C4-2B (cell line): Measurements from ENCODE around the gene RACK1.

ENCODE experiments used
- ZFX ChIP-seq: fragments of 450-650 bp; IDR thresholded peaks from 2 replicates; pipeline ENCODE4 v1.6.1; 2017
- TF ChIP-seq, protein P1 (sequence below): fragments of 450-650 bp; conservative IDR thresholded peaks from 2 replicates; pipeline ENCODE4 v1.5.1; 2017; ENCODE audit warnings: mild to moderate bottlenecking

DNA sequence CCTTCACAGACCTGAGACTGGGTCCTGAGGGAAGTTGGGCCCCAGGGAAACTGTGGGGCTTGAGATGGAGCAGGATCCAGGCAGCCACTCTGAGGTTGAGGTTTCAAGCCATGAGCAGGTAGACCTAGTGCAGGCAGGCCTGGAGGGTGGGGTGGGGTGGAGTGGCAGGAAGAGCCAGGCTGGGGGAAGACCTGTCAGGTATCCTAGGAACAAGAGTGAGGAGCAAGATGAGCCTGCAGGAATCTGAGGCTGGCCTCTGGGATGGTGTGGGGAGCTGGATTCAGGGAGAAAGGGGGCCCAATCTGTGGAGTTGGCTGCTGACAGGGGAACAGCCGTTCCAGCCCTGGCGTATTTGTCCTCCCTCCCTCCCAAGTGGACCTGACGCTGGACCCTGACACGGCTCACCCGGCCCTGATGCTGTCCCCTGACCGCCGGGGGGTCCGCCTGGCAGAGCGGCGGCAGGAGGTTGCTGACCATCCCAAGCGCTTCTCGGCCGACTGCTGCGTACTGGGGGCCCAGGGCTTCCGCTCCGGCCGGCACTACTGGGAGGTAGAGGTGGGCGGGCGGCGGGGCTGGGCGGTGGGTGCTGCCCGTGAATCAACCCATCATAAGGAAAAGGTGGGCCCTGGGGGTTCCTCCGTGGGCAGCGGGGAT is 9.8 kb downstream of the RACK1 start:
- TF ChIP-seq, protein P1, sequence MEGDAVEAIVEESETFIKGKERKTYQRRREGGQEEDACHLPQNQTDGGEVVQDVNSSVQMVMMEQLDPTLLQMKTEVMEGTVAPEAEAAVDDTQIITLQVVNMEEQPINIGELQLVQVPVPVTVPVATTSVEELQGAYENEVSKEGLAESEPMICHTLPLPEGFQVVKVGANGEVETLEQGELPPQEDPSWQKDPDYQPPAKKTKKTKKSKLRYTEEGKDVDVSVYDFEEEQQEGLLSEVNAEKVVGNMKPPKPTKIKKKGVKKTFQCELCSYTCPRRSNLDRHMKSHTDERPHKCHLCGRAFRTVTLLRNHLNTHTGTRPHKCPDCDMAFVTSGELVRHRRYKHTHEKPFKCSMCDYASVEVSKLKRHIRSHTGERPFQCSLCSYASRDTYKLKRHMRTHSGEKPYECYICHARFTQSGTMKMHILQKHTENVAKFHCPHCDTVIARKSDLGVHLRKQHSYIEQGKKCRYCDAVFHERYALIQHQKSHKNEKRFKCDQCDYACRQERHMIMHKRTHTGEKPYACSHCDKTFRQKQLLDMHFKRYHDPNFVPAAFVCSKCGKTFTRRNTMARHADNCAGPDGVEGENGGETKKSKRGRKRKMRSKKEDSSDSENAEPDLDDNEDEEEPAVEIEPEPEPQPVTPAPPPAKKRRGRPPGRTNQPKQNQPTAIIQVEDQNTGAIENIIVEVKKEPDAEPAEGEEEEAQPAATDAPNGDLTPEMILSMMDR: no peak
- no peak for TF ChIP-seq ZFX
